ENCODE data around the gene TDRD10.

TDRD10 gene

GRCh38 chr1:154583773-154584172 lies 81.8 kb downstream of the TDRD10 start:
- no peak for DNase-seq

GRCh38 chr1:154584267-154584994 lies 82.4 kb downstream of the TDRD10 start:
- no peak for DNase-seq

- DNase-seq, result no peak
Observed at GRCh38 chr1:154586231-154586630, 84.2 kb downstream of the TDRD10 start.

- no peak for DNase-seq
Observed at GRCh38 chr1:154586641-154587040, 84.6 kb downstream of the TDRD10 start.

- no peak for DNase-seq
Observed at GRCh38 chr1:154589780-154590179, 87.8 kb downstream of the TDRD10 start.

GRCh38 chr1:154590756-154591155 lies 88.7 kb downstream of the TDRD10 start:
- DNase-seq, result no peak

- DNase-seq, result no peak
Observed at GRCh38 chr1:154591206-154591605, 89.2 kb downstream of the TDRD10 start.

- DNase-seq, result no peak
Observed at GRCh38 chr1:154593390-154593789, 91.4 kb downstream of the TDRD10 start.

- DNase-seq, result no peak
Observed at GRCh38 chr1:154594811-154595210, 92.8 kb downstream of the TDRD10 start.

GRCh38 chr1:154595621-154596020 lies 93.6 kb downstream of the TDRD10 start:
- DNase-seq, result no peak
